Measurements from ENCODE around the gene RBM18. TPM values are rescaled to one million over a fixed set of nuclear protein-coding genes. Genes with fewer than 3 reads are reported as not detected.

RBM18 gene
- total and polyA plus RNA-seq, 12 donors, result 3.4 to 39.1 (median 16.4) TPM

DNA sequence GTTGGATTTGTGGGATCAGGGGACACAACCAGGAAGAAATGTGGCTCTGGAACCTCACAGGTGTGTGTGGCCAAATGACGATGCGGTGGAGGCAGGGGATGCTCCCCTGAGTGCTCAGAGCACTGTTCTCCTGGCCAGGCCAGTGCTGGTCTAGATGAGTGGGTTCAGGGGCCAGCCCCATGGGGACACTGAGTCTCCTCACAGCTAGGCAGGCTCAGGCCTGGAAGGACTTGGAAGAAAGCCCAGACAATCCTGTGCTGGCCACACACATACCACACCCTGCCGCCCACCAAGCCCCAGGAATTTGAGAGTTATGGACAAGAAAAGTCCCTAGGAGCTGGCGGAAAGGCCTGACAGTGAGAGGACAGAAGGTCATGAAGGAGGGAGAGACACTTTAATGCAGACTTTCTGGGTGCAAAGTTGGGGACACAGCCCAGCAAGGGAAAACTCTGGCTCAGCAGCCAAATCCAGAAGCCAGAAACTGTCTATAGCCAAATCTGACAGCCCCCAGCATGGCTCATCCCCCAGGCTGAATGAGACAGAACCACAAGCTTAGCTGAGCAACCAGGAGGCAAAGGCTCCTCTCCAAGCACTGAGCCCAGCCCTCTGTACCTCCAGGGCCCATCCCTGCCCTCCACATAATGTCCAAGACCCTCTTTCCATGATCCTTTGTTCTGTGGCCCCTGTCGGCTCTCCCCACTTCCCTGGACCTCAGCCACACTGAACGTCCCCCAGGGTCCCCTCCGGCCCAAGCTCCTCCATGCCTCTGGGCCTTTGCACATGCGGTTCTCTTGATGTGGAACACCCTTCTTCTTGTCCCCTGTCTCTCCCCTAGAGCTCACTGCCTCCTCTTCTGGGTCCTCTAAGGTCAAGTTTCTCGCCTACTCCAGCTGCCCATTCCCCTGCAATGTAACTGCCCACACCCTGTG lies 58.3 kb downstream of the RBM18 start:
- Histone ChIP-seq H3K27me3 (peaks cover 10% of the 10 kb centered on the region), H3K4me1 (replicated peaks in 1 of 2) (no peaks in the 10 kb centered on the region), H3K9me3 (replicated peaks in 1 of 3) (no peaks in the 10 kb centered on the region), H3K4me3 (no peak overlapping the region), H3K36me3 (replicated peaks in 1 of 2) (no peaks in the 10 kb centered on the region), H3K27ac (no peak overlapping the region)
- DNase-seq, result no peak
- TF ChIP-seq, protein P1, sequence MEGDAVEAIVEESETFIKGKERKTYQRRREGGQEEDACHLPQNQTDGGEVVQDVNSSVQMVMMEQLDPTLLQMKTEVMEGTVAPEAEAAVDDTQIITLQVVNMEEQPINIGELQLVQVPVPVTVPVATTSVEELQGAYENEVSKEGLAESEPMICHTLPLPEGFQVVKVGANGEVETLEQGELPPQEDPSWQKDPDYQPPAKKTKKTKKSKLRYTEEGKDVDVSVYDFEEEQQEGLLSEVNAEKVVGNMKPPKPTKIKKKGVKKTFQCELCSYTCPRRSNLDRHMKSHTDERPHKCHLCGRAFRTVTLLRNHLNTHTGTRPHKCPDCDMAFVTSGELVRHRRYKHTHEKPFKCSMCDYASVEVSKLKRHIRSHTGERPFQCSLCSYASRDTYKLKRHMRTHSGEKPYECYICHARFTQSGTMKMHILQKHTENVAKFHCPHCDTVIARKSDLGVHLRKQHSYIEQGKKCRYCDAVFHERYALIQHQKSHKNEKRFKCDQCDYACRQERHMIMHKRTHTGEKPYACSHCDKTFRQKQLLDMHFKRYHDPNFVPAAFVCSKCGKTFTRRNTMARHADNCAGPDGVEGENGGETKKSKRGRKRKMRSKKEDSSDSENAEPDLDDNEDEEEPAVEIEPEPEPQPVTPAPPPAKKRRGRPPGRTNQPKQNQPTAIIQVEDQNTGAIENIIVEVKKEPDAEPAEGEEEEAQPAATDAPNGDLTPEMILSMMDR (IDR thresholded peaks at IDR 0.05), result no peak
- TF ChIP-seq POLR2A (IDR thresholded peaks at IDR 0.05), result no peak
- intact Hi-C loops (cut with DNase I), result no loop called here
- 75 to 88% (median 84%) methylated on average over 9 of the region's 9 CpGs for WGBS, 4 donors

DNA sequence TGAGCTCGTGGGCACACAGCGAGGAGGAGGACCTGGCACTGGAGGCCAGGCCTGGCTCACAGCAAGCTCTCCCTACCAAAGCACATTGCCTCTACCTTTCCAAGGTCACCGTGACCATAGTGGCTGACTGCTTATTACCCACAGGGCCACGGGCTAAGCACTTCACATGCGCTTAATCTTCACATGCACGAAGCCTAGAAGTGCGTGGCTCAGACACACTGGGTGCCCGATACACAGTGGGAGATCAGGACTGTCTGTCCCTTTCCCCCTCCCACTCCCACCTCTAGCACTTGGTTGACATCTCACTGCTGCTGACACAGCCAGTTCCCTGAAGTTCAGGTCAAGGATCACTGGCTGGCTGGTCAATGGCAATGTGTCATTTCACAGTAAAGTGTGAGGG lies 59.5 kb downstream of the RBM18 start:
- intact Hi-C loops (cut with DNase I), result no loop called here
- H3K4me1 ChIP-seq (replicated peaks in 1 of 2), result no peaks in the 10 kb centered on the region
- no peak for DNase-seq
- 50 to 84% (median 82%) methylated on average over 2 to 8 of the region's 8 CpGs for WGBS, 4 donors
- peaks cover 4% of the 10 kb centered on the region for H3K27me3 ChIP-seq
- no peak overlapping the region for H3K27ac ChIP-seq
- no peak overlapping the region for H3K4me3 ChIP-seq
- no peaks in the 10 kb centered on the region for H3K36me3 ChIP-seq (replicated peaks in 1 of 2)
- no peaks in the 10 kb centered on the region for H3K9me3 ChIP-seq (replicated peaks in 1 of 3)
- TF ChIP-seq, protein P1 (IDR thresholded peaks at IDR 0.05), result no peak
- no peak for TF ChIP-seq POLR2A (IDR thresholded peaks at IDR 0.05)

GRCh38 chr9:122204491-122204890 lies 60.1 kb downstream of the RBM18 start:
- no peak for DNase-seq
- H3K27ac ChIP-seq, result no peak overlapping the region
- TF ChIP-seq, protein P1 (IDR thresholded peaks at IDR 0.05), result no peak
- TF ChIP-seq POLR2A (IDR thresholded peaks at IDR 0.05), result no peak
- H3K27me3 ChIP-seq, result peaks cover 3% of the 10 kb centered on the region
- intact Hi-C loops (cut with DNase I), result no loop called here
- H3K9me3 ChIP-seq (replicated peaks in 1 of 3), result no peaks in the 10 kb centered on the region
- 90 to 96% (median 93%) methylated on average over 10 to 12 of the region's 12 CpGs for WGBS, 4 donors
- H3K36me3 ChIP-seq (replicated peaks in 1 of 2), result no peaks in the 10 kb centered on the region
- no peaks in the 10 kb centered on the region for H3K4me1 ChIP-seq (replicated peaks in 1 of 2)
- no peak overlapping the region for H3K4me3 ChIP-seq

DNA sequence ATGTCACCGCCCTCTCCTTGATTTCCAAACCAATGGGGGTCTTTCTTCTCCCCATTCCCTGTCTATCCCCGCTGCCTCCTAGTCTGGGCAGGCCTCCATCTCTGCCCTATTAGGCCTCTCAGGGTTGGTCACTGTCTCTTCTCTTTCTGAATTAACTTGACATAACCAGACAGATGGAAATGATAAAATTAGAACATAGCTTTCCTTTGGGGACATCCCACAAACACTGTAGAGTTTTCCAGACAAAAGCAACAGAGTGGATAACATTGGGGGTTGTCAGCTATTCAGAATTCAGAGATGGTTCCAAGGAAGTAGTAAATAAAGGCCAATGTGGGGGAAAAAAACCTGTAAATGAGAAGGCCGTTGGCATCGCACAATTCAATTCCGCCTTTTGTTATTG lies 60.6 kb downstream of the RBM18 start:
- TF ChIP-seq POLR2A (IDR thresholded peaks at IDR 0.05), result no peak
- TF ChIP-seq, protein P1 (IDR thresholded peaks at IDR 0.05), result no peak
- Histone ChIP-seq H3K4me1 (replicated peaks in 1 of 2) (no peaks in the 10 kb centered on the region), H3K4me3 (no peak overlapping the region), H3K9me3 (replicated peaks in 1 of 3) (no peaks in the 10 kb centered on the region), H3K27me3 (no peaks in the 10 kb centered on the region), H3K36me3 (replicated peaks in 1 of 2) (no peaks in the 10 kb centered on the region), H3K27ac (no peak overlapping the region)
- WGBS, 4 donors, result 89 to 95% (median 93%) methylated on average over 5 of the region's 5 CpGs
- intact Hi-C loops (cut with DNase I), result no loop called here
- no peak for DNase-seq
